HepG2 (cell line): ENCODE measurements around the gene FAM111A. TPM values are rescaled to one million over a fixed set of nuclear protein-coding genes. Genes with fewer than 3 reads are reported as not detected.

Experiments
- BORCS8-MEF2B ChIP-seq: sonication (generic); formaldehyde crosslinking; IDR thresholded peaks from 2 replicates; pipeline ENCODE4 v1.8.0; 2022; ENCODE audit warnings: mild to moderate bottlenecking, missing genetic modification reagents
- FOSL2 ChIP-seq: sonication (generic); formaldehyde crosslinking; IDR thresholded peaks from 2 replicates; pipeline ENCODE4 v1.4.0; 2020; ENCODE audit warnings: missing genetic modification reagents
- GPBP1L1 ChIP-seq: sonication (generic); formaldehyde crosslinking; IDR thresholded peaks from 2 replicates; pipeline ENCODE4 v1.5.0; 2020; ENCODE audit warnings: mild to moderate bottlenecking, missing genetic modification reagents
- GTF2F1 ChIP-seq: fragments of 150-350 bp; IDR thresholded peaks from 2 replicates; pipeline ENCODE4 v1.6.1; 2014; ENCODE audit warnings: low read length
- HDAC1 ChIP-seq: sonication (generic); formaldehyde crosslinking; IDR thresholded peaks from 2 replicates; pipeline ENCODE4 v1.5.1; 2020; ENCODE audit warnings: mild to moderate bottlenecking, missing genetic modification reagents
- HOXA3 ChIP-seq: sonication (generic); formaldehyde crosslinking; IDR thresholded peaks from 2 replicates; pipeline ENCODE4 v1.5.0; 2020; ENCODE audit warnings: missing genetic modification reagents
- IKZF4 ChIP-seq: sonication (generic); formaldehyde crosslinking; IDR thresholded peaks from 2 replicates; pipeline ENCODE4 v1.5.1; 2020; ENCODE audit warnings: borderline replicate concordance, mild to moderate bottlenecking, low read depth, missing genetic modification reagents; ENCODE audit errors: not compliant biosample characterization
- KLF13 ChIP-seq: sonication (generic); formaldehyde crosslinking; IDR thresholded peaks from 2 replicates; pipeline ENCODE4 v1.4.0; 2020; ENCODE audit warnings: mild to moderate bottlenecking, missing genetic modification reagents
- MAFF ChIP-seq: IDR thresholded peaks from 2 replicates; pipeline ENCODE4 v1.6.1; 2011; ENCODE audit warnings: low read depth, low read length, improper control_type of control experiment
- MYPOP ChIP-seq: sonication (generic); formaldehyde crosslinking; IDR thresholded peaks from 2 replicates; pipeline ENCODE4 v1.8.1; 2023; ENCODE audit warnings: mild to moderate bottlenecking, moderate library complexity, missing genetic modification reagents
- PATZ1 ChIP-seq: sonication (generic); formaldehyde crosslinking; IDR thresholded peaks from 2 replicates; pipeline ENCODE4 v1.4.0; 2020; ENCODE audit warnings: missing genetic modification reagents
- POGZ ChIP-seq: sonication (generic); formaldehyde crosslinking; IDR thresholded peaks from 2 replicates; pipeline ENCODE4 v1.4.0; 2020; ENCODE audit warnings: mild to moderate bottlenecking, missing genetic modification reagents
- RBFOX2 ChIP-seq: fragments of 200-400 bp; formaldehyde crosslinking; IDR thresholded peaks from 2 replicates; pipeline ENCODE4 v1.6.1; 2017; ENCODE audit warnings: low read depth, mild to moderate bottlenecking, low read length
- RCOR2 ChIP-seq: IDR thresholded peaks from 2 replicates; pipeline ENCODE4 v1.6.1; 2016; ENCODE audit warnings: missing biosample characterization, missing genetic modification reagents
- TMF1 ChIP-seq: sonication (generic); formaldehyde crosslinking; IDR thresholded peaks from 2 replicates; pipeline ENCODE4 v1.8.1; 2022; ENCODE audit warnings: low read depth, missing genetic modification reagents
- XBP1 ChIP-seq: sonication (generic); formaldehyde crosslinking; IDR thresholded peaks from 2 replicates; pipeline ENCODE4 v1.5.0; 2020; ENCODE audit warnings: missing genetic modification reagents
- ZBTB8A ChIP-seq: sonication (generic); formaldehyde crosslinking; IDR thresholded peaks from 2 replicates; pipeline ENCODE4 v1.4.0; 2020; ENCODE audit warnings: mild to moderate bottlenecking, low read depth, missing genetic modification reagents, borderline replicate concordance
- ZFX ChIP-seq: sonication (generic); formaldehyde crosslinking; IDR thresholded peaks from 2 replicates; pipeline ENCODE4 v1.4.0; 2020; ENCODE audit warnings: mild to moderate bottlenecking, low read depth, missing genetic modification reagents, moderate library complexity
- ZNF225 ChIP-seq: sonication (generic); formaldehyde crosslinking; IDR thresholded peaks from 2 replicates; pipeline ENCODE4 v1.4.0; 2020; ENCODE audit warnings: mild to moderate bottlenecking, missing genetic modification reagents
- ZNF232 ChIP-seq: sonication (generic); formaldehyde crosslinking; IDR thresholded peaks from 2 replicates; pipeline ENCODE4 v1.4.0; 2020; ENCODE audit warnings: missing genetic modification reagents, borderline replicate concordance
- ZNF329 ChIP-seq: sonication (generic); formaldehyde crosslinking; IDR thresholded peaks from 2 replicates; pipeline ENCODE4 v1.9.0; 2021; ENCODE audit warnings: low read depth, mild to moderate bottlenecking, missing genetic modification reagents
- ZNF496 ChIP-seq: sonication (generic); formaldehyde crosslinking; IDR thresholded peaks from 2 replicates; pipeline ENCODE4 v1.8.1; 2023; ENCODE audit warnings: mild to moderate bottlenecking, moderate library complexity, missing genetic modification reagents; ENCODE audit not compliant: insufficient replicate concordance
- ZNF530 ChIP-seq: sonication (generic); formaldehyde crosslinking; IDR thresholded peaks from 2 replicates; pipeline ENCODE4 v1.5.0; 2020; ENCODE audit warnings: low read depth, mild to moderate bottlenecking, missing genetic modification reagents
- ZNF569 ChIP-seq: sonication (generic); formaldehyde crosslinking; IDR thresholded peaks from 2 replicates; pipeline ENCODE4 v1.5.0; 2020; ENCODE audit warnings: mild to moderate bottlenecking, missing genetic modification reagents, moderate library complexity, borderline replicate concordance
- ZSCAN22 ChIP-seq: sonication (generic); formaldehyde crosslinking; IDR thresholded peaks from 2 replicates; pipeline ENCODE4 v1.4.0; 2020; ENCODE audit warnings: mild to moderate bottlenecking, missing genetic modification reagents
- polyA plus RNA-seq, 8 experiments: library from polyadenylated mRNA; depleted of rRNA in 3 of 8; stranded (reverse) in 7 of 8; unstranded in 1 of 8; fragments of >200 nt; fragmentation: Illumina TruSeq in 4 of 8; extraction: Trizol in 4 of 8; gene quantifications; 2 replicates each; pipeline versions ENCODE4 v1.2.1 to v1.2.3, GENCODE V29; 2011 to 2016; ENCODE audit warnings: low read depth in 4 of 8, missing spikeins in 1 of 8, mixed read lengths in 1 of 8; ENCODE audit not compliant: insufficient read depth in 1 of 8
- total RNA-seq, 5 experiments: library from RNA; depleted of rRNA; stranded (reverse); fragments of >200 nt; fragmentation: Illumina TruSeq; extraction: Trizol; gene quantifications; 2 replicates each; pipeline ENCODE4 v1.2.3, GENCODE V29; 2016; ENCODE audit warnings: low read depth in 1 of 5
- TF ChIP-seq, protein P1 (sequence below): IDR thresholded peaks from 2 replicates; pipeline ENCODE4 v1.6.1; 2016
- TF ChIP-seq, protein P2 (sequence below): IDR thresholded peaks from 2 replicates; pipeline ENCODE4 v1.6.1; 2012; ENCODE audit warnings: inconsistent platforms

The FAM111A gene
- total and polyA plus RNA-seq, 2 of the 13 experiments (the other 11 are each of a cell fraction or from before 2014, with no cell fraction given), result 3.2 to 13.5 TPM

GRCh38 chr11:59174664-59175033, 32.0 kb downstream of the FAM111A start (continued):
- TF ChIP-seq MYPOP (no peak), FOSL2 (CRISPR knock-in tag) (peak; percentile 30; the same call in 1 of the 2 replicates), GPBP1L1 (no peak), POGZ (CRISPR knock-in tag) (no peak), ZNF329 (CRISPR knock-in tag) (no peak), ZFX (no peak), ZNF496 (CRISPR knock-in tag) (no peak), IKZF4 (CRISPR knock-in tag) (no peak), HOXA3 (CRISPR knock-in tag) (no peak), PATZ1 (no peak), ZSCAN22 (no peak), ZNF569 (CRISPR knock-in tag) (no peak), ZNF232 (CRISPR knock-in tag) (no peak), RBFOX2 (no peak), BORCS8-MEF2B (CRISPR knock-in tag) (no peak), ZBTB8A (CRISPR knock-in tag) (no peak), HDAC1 (CRISPR knock-in tag) (no peak), GTF2F1 (no peak), ZNF225 (CRISPR knock-in tag) (no peak), ZNF530 (no peak), XBP1 (CRISPR knock-in tag) (no peak), KLF13 (CRISPR knock-in tag) (no peak), MAFF (no peak), RCOR2 (CRISPR knock-in tag) (no peak), TMF1 (CRISPR knock-in tag) (no peak)
- TF ChIP-seq, protein P1, sequence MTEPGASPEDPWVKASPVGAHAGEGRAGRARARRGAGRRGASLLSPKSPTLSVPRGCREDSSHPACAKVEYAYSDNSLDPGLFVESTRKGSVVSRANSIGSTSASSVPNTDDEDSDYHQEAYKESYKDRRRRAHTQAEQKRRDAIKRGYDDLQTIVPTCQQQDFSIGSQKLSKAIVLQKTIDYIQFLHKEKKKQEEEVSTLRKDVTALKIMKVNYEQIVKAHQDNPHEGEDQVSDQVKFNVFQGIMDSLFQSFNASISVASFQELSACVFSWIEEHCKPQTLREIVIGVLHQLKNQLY (CRISPR knock-in tag), result no peak
- TF ChIP-seq, protein P2, sequence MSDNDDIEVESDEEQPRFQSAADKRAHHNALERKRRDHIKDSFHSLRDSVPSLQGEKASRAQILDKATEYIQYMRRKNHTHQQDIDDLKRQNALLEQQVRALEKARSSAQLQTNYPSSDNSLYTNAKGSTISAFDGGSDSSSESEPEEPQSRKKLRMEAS, result 0 out of 2 replicates have a peak, but pooled peaks have one; percentile 7
